ENCODE results near the gene TSC22D1. TPM values are rescaled to one million over a fixed set of nuclear protein-coding genes. Genes with fewer than 3 reads are reported as not detected.

TSC22D1 gene
- total RNA-seq, 4 donors from 2014 or later: 177 to 798 (median 250) TPM

DNA sequence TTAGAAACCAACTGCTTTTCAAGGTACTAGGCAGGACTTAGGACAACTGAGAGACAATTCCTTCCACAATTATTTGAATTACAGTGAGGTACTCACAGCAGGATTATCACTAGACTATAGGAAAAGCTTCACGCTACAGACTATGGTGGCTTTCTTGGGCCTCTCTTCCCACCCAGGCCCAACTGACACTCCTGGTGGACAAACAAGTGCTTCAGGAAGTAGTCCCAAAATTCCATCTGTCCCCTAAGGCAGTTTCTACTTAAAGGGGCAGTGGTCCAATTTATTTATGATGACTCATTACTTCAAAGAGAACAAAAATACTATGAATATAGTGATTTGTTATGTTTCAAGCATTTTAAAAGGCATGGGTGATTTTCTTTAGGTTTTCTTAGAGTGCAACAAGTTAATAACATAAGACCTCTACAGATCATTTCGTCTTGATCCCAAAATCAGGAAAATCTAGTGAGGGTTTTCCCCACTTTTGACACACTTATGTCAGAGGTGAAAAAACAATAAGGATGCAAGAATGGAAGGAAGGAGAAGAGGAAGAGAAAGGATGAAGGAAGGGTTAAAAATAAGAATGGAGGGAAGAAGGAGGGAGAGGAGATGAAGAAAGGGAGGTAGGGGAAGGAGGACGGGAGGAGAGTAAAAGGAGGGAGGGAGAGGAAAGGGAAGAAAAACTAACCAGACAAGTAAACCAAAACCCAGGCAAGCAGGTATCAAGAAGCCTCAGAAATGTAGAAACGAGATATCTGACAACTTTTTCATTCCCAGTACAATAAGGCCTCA, 101.8 kb downstream of the TSC22D1 start:
- Histone ChIP-seq H3K36me3 (no peaks in the 10 kb centered on the region), H3K4me1 (peaks cover 0 to 9% (median 3%) of the 10 kb centered on the region in 4 donors), H3K9me3 (no peaks in the 10 kb centered on the region), H3K4me3 (no peak overlapping the region), H3K27me3 (no peaks in the 10 kb centered on the region), H3K27ac (no peak overlapping the region)
- no peak for TF ChIP-seq POLR2AphosphoS5 (IDR thresholded peaks at IDR 0.05)
- TF ChIP-seq EP300 (IDR thresholded peaks at IDR 0.05; ENCODE audit: low read depth): no peak
- no peak for TF ChIP-seq POLR2A (IDR thresholded peaks at IDR 0.05)
- TF ChIP-seq, protein P1, sequence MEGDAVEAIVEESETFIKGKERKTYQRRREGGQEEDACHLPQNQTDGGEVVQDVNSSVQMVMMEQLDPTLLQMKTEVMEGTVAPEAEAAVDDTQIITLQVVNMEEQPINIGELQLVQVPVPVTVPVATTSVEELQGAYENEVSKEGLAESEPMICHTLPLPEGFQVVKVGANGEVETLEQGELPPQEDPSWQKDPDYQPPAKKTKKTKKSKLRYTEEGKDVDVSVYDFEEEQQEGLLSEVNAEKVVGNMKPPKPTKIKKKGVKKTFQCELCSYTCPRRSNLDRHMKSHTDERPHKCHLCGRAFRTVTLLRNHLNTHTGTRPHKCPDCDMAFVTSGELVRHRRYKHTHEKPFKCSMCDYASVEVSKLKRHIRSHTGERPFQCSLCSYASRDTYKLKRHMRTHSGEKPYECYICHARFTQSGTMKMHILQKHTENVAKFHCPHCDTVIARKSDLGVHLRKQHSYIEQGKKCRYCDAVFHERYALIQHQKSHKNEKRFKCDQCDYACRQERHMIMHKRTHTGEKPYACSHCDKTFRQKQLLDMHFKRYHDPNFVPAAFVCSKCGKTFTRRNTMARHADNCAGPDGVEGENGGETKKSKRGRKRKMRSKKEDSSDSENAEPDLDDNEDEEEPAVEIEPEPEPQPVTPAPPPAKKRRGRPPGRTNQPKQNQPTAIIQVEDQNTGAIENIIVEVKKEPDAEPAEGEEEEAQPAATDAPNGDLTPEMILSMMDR (IDR thresholded peaks at IDR 0.05): no peak
- intact Hi-C loops (cut with DNase I; ENCODE audit: low total_unique reads): no loop called here
- in situ Hi-C loops (cut with MboI; ENCODE audit: low pct_ligation_motif_present in 1 of 4, low pct_unique_long_range_greater_than_20kb in 1 of 4, low sequenced_read_pairs in 3 of 4): loop anchor here in 1 of 4 donors (10.0 kb wide), 1 partner anchor 570 kb away; no protein-coding TSS in a partner anchor
- DNase-seq: no peak
- 80 to 87% methylated on average over 3 to 4 of the region's 4 CpGs for WGBS, 2 donors (ENCODE audit: low coverage in 1 of 2)

DNA sequence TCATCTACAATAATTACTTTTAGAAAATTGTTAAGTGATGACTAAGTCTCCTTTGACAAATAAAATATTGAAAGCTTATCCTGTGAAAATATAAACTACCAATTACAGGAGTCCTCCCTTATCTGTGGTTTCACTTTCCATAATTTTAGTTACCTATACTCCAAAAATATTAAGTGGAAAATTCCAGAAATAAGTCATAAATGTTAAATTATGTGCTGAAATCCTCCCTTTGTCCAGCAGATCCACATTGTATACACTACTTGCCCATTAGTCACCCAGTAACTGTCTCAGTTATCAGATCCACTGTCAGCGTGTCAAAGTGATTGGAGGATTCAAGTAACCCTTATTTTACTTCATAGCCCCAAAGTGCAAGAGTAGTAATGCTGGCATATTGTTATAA, 104.4 kb downstream of the TSC22D1 start:
- in situ Hi-C loops (cut with MboI; ENCODE audit: low pct_ligation_motif_present in 1 of 4, low pct_unique_long_range_greater_than_20kb in 1 of 4, low sequenced_read_pairs in 3 of 4): loop anchor here in 1 of 4 donors (10.0 kb wide), 1 partner anchor 567 kb away; no protein-coding TSS in a partner anchor
- Histone ChIP-seq H3K9me3 (no peaks in the 10 kb centered on the region), H3K27me3 (no peaks in the 10 kb centered on the region), H3K36me3 (no peaks in the 10 kb centered on the region), H3K4me1 (peaks cover 0 to 9% (median 3%) of the 10 kb centered on the region in 4 donors), H3K4me3 (no peak overlapping the region), H3K27ac (no peak overlapping the region)
- intact Hi-C loops (cut with DNase I; ENCODE audit: low total_unique reads): no loop called here
- TF ChIP-seq POLR2AphosphoS5 (IDR thresholded peaks at IDR 0.05) (no peak), POLR2A (IDR thresholded peaks at IDR 0.05) (no peak), EP300 (IDR thresholded peaks at IDR 0.05; ENCODE audit: low read depth) (no peak)
- TF ChIP-seq, protein P1 (IDR thresholded peaks at IDR 0.05): no peak
- DNase-seq: no peak
- WGBS, 2 donors (ENCODE audit: low coverage in 1 of 2): 65 to 100% methylated on average over 1 of the region's 1 CpG

DNA sequence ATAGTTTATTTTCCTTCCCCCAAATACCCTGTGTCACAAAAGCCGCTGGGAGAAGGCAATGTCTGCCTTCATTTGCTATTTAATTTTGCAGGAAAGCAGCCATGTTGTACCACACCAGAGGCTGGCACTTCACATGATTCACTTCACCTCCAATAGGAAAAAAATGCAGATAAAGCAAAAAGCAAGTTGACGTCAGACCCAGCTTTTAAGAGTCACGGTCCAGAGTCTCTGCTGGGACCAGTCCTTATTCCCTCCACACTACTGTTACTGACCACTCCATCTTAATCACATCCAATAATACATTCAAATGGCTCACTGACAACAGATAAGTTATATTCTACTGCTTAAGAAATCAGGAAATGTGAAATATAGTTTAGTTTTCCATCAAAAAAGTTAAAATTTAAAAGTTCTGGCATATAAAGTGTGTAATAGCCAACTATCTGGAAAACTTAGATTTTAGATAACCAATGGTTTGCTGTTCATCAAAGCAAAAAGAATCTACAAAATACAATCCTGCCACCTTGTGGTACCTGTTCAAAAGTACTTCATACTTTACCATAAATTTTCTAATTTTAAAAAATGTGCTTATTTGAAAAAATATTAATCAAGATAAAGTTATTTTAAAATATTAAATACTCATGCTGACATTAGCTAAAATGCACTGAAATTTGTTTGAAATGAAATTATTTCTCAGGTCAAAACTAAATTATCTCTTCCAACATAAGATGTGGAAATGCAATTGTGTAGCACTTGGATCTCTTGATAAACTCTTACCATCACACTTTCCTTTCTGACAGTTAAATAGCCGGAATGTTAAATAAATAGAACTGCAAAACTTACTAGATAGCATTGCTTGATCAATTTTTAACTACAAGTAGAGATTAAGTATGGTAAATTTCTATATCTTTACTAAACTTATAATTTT, 105.2 kb downstream of the TSC22D1 start:
- 54 to 59% methylated on average over 4 of the region's 4 CpGs for WGBS, 2 donors (ENCODE audit: low coverage in 1 of 2)
- Histone ChIP-seq H3K4me3 (no peak overlapping the region), H3K36me3 (no peaks in the 10 kb centered on the region), H3K27me3 (no peaks in the 10 kb centered on the region), H3K9me3 (no peaks in the 10 kb centered on the region), H3K4me1 (peaks cover 0 to 9% (median 3%) of the 10 kb centered on the region in 4 donors), H3K27ac (no peak overlapping the region)
- intact Hi-C loops (cut with DNase I; ENCODE audit: low total_unique reads) (no loop called here), in situ Hi-C loops (cut with MboI; ENCODE audit: low pct_ligation_motif_present in 1 of 4, low pct_unique_long_range_greater_than_20kb in 1 of 4, low sequenced_read_pairs in 3 of 4) (loop anchor here in 1 of 4 donors (10.0 kb wide), 1 partner anchor 566 kb away; no protein-coding TSS in a partner anchor)
- TF ChIP-seq POLR2AphosphoS5 (IDR thresholded peaks at IDR 0.05): no peak
- TF ChIP-seq, protein P1 (IDR thresholded peaks at IDR 0.05): peak; percentile 45 to 68 (median 50)
- no peak for DNase-seq

DNA sequence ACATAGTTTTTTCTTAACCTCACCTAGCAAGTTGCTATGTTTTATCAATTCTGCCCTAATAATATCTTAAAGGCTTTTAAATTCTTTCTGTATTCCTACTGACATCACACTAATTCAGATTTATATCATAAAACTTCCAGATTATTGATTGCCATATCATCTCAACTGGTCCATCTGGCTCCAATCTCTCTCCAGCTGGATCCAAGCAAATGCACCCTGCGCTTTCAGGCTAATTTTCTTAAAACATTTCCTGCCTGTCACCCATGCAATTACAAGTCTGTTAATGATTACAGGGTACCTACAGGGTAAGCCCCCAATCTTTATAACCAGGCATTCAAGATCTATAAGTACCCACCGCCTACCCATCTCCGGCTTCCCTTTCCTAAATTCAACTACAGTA, 107.3 kb downstream of the TSC22D1 start:
- no peak overlapping the region for H3K27ac ChIP-seq
- H3K4me3 ChIP-seq: no peak overlapping the region
- TF ChIP-seq POLR2AphosphoS5 (IDR thresholded peaks at IDR 0.05) (no peak), EP300 (IDR thresholded peaks at IDR 0.05; ENCODE audit: low read depth) (no peak), POLR2A (IDR thresholded peaks at IDR 0.05) (no peak)
- TF ChIP-seq, protein P1 (IDR thresholded peaks at IDR 0.05): no peak
- intact Hi-C loops (cut with DNase I; ENCODE audit: low total_unique reads) (no loop called here), in situ Hi-C loops (cut with MboI; ENCODE audit: low pct_ligation_motif_present in 1 of 4, low pct_unique_long_range_greater_than_20kb in 1 of 4, low sequenced_read_pairs in 3 of 4) (no loop called here)
- WGBS, 2 donors (ENCODE audit: low coverage in 1 of 2): 96 to 97% methylated on average over 3 of the region's 3 CpGs
- H3K27me3 ChIP-seq: no peaks in the 10 kb centered on the region
- no peaks in the 10 kb centered on the region for H3K36me3 ChIP-seq
- H3K4me1 ChIP-seq: peaks cover 0 to 3% (median 0%) of the 10 kb centered on the region in 4 donors
- H3K9me3 ChIP-seq: no peaks in the 10 kb centered on the region
- DNase-seq: no peak

All from transverse colon (tissue), 4 donors.